Stomach (tissue), 4 donors: ENCODE data around the gene TNS1.

Source experiments
- POLR2A ChIP-seq, 4 donors: fragments of 450-650 bp; IDR thresholded peaks; one replicate each; pipeline ENCODE4 v1.6.1; 2016; ENCODE audit warnings: antibody characterized with exemption in 4 of 4, control low read depth in 2 of 4, mild to moderate bottlenecking in 1 of 4, moderate library complexity in 1 of 4
- POLR2AphosphoS5 ChIP-seq, 3 donors: sonication (generic); formaldehyde crosslinking; IDR thresholded peaks; one replicate each; pipeline ENCODE4 v1.6.1; 2016; ENCODE audit warnings: antibody characterized with exemption in 3 of 3

GRCh38 chr2:217913436-217913835 lies 89.4 kb downstream of the TNS1 start:
- TF ChIP-seq POLR2AphosphoS5 (IDR thresholded peaks at IDR 0.05) (no peak), POLR2A (IDR thresholded peaks at IDR 0.05) (no peak)
